Activated CD4-positive, alpha-beta T cell treated with anti-CD3 and anti-CD28 coated beads for 1 hour (primary cell): ENCODE measurements around the gene SNAPC3.

Source experiments
- DNase-seq: peaks from one replicate; pipeline ENCODE4 v3.0.0-alpha.2; 2020

Gene SNAPC3

GRCh38 chr9:15498246-15498995 is 75.7 kb downstream of the SNAPC3 start:
- no peak for DNase-seq

GRCh38 chr9:15499139-15499538 is 76.5 kb downstream of the SNAPC3 start:
- no peak for DNase-seq

GRCh38 chr9:15501179-15501578 is 78.5 kb downstream of the SNAPC3 start:
- DNase-seq: no peak

GRCh38 chr9:15501803-15502202 is 79.1 kb downstream of the SNAPC3 start:
- no peak for DNase-seq

GRCh38 chr9:15505921-15506320 is 83.2 kb downstream of the SNAPC3 start:
- no peak for DNase-seq

GRCh38 chr9:15509931-15510788 is 87.5 kb downstream of the SNAPC3 start:
- peak; percentile 36 for DNase-seq

GRCh38 chr9:15510789-15511575 is 88.3 kb downstream of the SNAPC3 start, which contains the start of gene PSIP1:
TSS of gene PSIP1 (minus strand) at chr9:15510970. CDS start at chr9:15510188, 782 bp downstream.
- DNase-seq: peak; percentile 75
